ENCODE results near the gene MGAT5.
A peak's percentile ranks its signal among the peaks of the same experiment; 100 is the strongest.
"Not testable (repeated sequence)": the region's sequence is repeated elsewhere in the genome, so short reads cannot be mapped to it uniquely, and the experiment has no call there.

MGAT5 gene

GRCh38 chr2:134293719-134294537 lies 40.1 kb downstream of the MGAT5 start:
- intact Hi-C loops (cut with DNase I) = no loop called here
- DNase-seq = no peak

- intact Hi-C loops (cut with DNase I) = not testable (repeated sequence)
- DNase-seq = peak in 2 of 42 donors; percentile 10 to 41
Observed at GRCh38 chr2:134294598-134294997, 40.7 kb downstream of the MGAT5 start.

- peak in 2 of 42 donors; percentile 11 to 32 for DNase-seq
- intact Hi-C loops (cut with DNase I) = no loop called here
Observed at GRCh38 chr2:134295441-134295840, 41.6 kb downstream of the MGAT5 start.

GRCh38 chr2:134296301-134296700 lies 42.4 kb downstream of the MGAT5 start:
- DNase-seq = no peak
- intact Hi-C loops (cut with DNase I) = no loop called here

GRCh38 chr2:134299334-134299733 lies 45.5 kb downstream of the MGAT5 start:
- DNase-seq = no peak
- intact Hi-C loops (cut with DNase I) = no loop called here

- intact Hi-C loops (cut with DNase I) = no loop called here
Observed at GRCh38 chr2:134300585-134300984, 46.7 kb downstream of the MGAT5 start.

GRCh38 chr2:134301099-134301927 lies 47.4 kb downstream of the MGAT5 start:
- intact Hi-C loops (cut with DNase I) = no loop called here
- DNase-seq = no peak

More at GRCh38 chr2:134300585-134300984, 46.7 kb downstream of the MGAT5 start:
- no peak for DNase-seq

GRCh38 chr2:134301928-134302260 lies 48.0 kb downstream of the MGAT5 start:
- intact Hi-C loops (cut with DNase I) = no loop called here
- DNase-seq = no peak

GRCh38 chr2:134304394-134305108 lies 50.7 kb downstream of the MGAT5 start:
- intact Hi-C loops (cut with DNase I) = no loop called here
- no peak for DNase-seq

GRCh38 chr2:134305109-134305491 lies 51.2 kb downstream of the MGAT5 start:
- no peak for DNase-seq
- intact Hi-C loops (cut with DNase I) = no loop called here

- intact Hi-C loops (cut with DNase I) = no loop called here
- no peak for DNase-seq
Observed at GRCh38 chr2:134306521-134306920, 52.6 kb downstream of the MGAT5 start.

- intact Hi-C loops (cut with DNase I) = no loop called here
- DNase-seq = no peak
Observed at GRCh38 chr2:134307334-134307733, 53.5 kb downstream of the MGAT5 start.

GRCh38 chr2:134308474-134309385 lies 54.9 kb downstream of the MGAT5 start:
- intact Hi-C loops (cut with DNase I) = no loop called here
- no peak for DNase-seq

- no peak for DNase-seq
Observed at GRCh38 chr2:134310107-134311079, 56.5 kb downstream of the MGAT5 start.

GRCh38 chr2:134312482-134312881 lies 58.6 kb downstream of the MGAT5 start:
- DNase-seq = no peak
- intact Hi-C loops (cut with DNase I) = no loop called here

More at GRCh38 chr2:134310107-134311079, 56.5 kb downstream of the MGAT5 start:
- intact Hi-C loops (cut with DNase I) = no loop called here

- intact Hi-C loops (cut with DNase I) = no loop called here
- no peak for DNase-seq
Observed at GRCh38 chr2:134314202-134314601, 60.3 kb downstream of the MGAT5 start.

- intact Hi-C loops (cut with DNase I) = no loop called here
- DNase-seq = no peak
Observed at GRCh38 chr2:134314681-134315368, 61.0 kb downstream of the MGAT5 start.
